Measurements from ENCODE around the gene TMEM196.

DNA sequence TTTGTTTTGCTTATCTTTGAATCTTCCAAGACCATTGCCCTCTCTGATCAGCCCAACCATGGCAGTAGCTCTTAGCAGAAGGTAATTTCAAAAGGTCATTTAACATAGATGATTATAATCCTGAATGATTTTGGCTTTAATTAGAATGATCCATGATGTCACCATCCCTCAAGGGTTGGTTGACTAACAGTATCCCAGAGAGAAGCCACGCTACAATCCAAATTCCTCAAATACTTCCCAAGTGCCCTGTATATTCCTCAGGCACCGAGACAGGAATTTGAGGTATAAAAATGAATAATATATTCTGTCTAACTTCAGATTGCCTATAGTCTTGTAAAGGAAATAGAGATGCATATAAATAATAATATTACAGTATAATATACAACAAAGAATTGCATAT is 42.1 kb upstream of the TMEM196 start:
- no peak for TF ChIP-seq EZH2 (IDR thresholded peaks at IDR 0.05; ENCODE audit: borderline replicate concordance, low read depth, low read length, severe bottlenecking)
- TF ChIP-seq, protein P1, sequence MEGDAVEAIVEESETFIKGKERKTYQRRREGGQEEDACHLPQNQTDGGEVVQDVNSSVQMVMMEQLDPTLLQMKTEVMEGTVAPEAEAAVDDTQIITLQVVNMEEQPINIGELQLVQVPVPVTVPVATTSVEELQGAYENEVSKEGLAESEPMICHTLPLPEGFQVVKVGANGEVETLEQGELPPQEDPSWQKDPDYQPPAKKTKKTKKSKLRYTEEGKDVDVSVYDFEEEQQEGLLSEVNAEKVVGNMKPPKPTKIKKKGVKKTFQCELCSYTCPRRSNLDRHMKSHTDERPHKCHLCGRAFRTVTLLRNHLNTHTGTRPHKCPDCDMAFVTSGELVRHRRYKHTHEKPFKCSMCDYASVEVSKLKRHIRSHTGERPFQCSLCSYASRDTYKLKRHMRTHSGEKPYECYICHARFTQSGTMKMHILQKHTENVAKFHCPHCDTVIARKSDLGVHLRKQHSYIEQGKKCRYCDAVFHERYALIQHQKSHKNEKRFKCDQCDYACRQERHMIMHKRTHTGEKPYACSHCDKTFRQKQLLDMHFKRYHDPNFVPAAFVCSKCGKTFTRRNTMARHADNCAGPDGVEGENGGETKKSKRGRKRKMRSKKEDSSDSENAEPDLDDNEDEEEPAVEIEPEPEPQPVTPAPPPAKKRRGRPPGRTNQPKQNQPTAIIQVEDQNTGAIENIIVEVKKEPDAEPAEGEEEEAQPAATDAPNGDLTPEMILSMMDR (IDR thresholded peaks at IDR 0.05; ENCODE audit: extremely low read depth in 1 of 2, insufficient read depth in 1 of 2, low read depth in 1 of 2, low read length in 2 of 2): no peak
- TF ChIP-seq POLR2A (IDR thresholded peaks at IDR 0.05; ENCODE audit: low read depth, low read length): no peak
